SKM-1 treated with dmso at 0.1 percent for 144 hours (cell line): Measurements from ENCODE around the gene ESYT2.

Experiments used
- DNase-seq: peaks from one replicate; lab custom pipeline; 2025; ENCODE audit not compliant: unreplicated experiment; lab: John Stamatoyannopoulos, UW

Gene ESYT2

GRCh38 chr7:158805937-158806336 is 23.4 kb downstream of the ESYT2 start:
- DNase-seq, result no peak

GRCh38 chr7:158805414-158805813 is 23.9 kb downstream of the ESYT2 start:
- no peak for DNase-seq

- DNase-seq, result no peak
These were observed 25.0 kb downstream of the ESYT2 start for GRCh38 chr7:158804335-158804734.

- DNase-seq, result no peak
These were observed 25.8 kb downstream of the ESYT2 start for GRCh38 chr7:158803367-158803969.

GRCh38 chr7:158802535-158803366 is 26.6 kb downstream of the ESYT2 start:
- DNase-seq, result no peak

GRCh38 chr7:158798741-158799140 is 30.6 kb downstream of the ESYT2 start:
- no peak for DNase-seq

- DNase-seq, result no peak
These were observed 32.6 kb downstream of the ESYT2 start for GRCh38 chr7:158796667-158797066.

GRCh38 chr7:158795272-158795671 is 34.0 kb downstream of the ESYT2 start:
- no peak for DNase-seq

- DNase-seq, result no peak
These were observed 38.2 kb downstream of the ESYT2 start for GRCh38 chr7:158791107-158791506.

- no peak for DNase-seq
These were observed 39.5 kb downstream of the ESYT2 start for GRCh38 chr7:158789842-158790241.

- no peak for DNase-seq
These were observed 42.4 kb downstream of the ESYT2 start for GRCh38 chr7:158786898-158787297.

- DNase-seq, result no peak
These were observed 45.0 kb downstream of the ESYT2 start for GRCh38 chr7:158784270-158784669.

- DNase-seq, result no peak
These were observed 45.7 kb downstream of the ESYT2 start for GRCh38 chr7:158783595-158783994.

- no peak for DNase-seq
These were observed 46.4 kb downstream of the ESYT2 start for GRCh38 chr7:158782761-158783401.

GRCh38 chr7:158781974-158782664 is 47.2 kb downstream of the ESYT2 start:
- no peak for DNase-seq

- DNase-seq, result no peak
These were observed 47.9 kb downstream of the ESYT2 start for GRCh38 chr7:158781217-158781973.

GRCh38 chr7:158779061-158780000 is 50.0 kb downstream of the ESYT2 start:
- DNase-seq, result no peak

- no peak for DNase-seq
These were observed 50.8 kb downstream of the ESYT2 start for GRCh38 chr7:158778471-158778870.

GRCh38 chr7:158777793-158778192 is 51.5 kb downstream of the ESYT2 start:
- no peak for DNase-seq

- DNase-seq, result no peak
These were observed 52.8 kb downstream of the ESYT2 start for GRCh38 chr7:158776474-158776873.
